ENCODE data around the gene PRKCQ. TPM values are rescaled to one million over a fixed set of nuclear protein-coding genes. Genes with fewer than 3 reads are reported as not detected.

PRKCQ gene
- total RNA-seq, 1 experiment from 2014 or later: 4.0 TPM

DNA sequence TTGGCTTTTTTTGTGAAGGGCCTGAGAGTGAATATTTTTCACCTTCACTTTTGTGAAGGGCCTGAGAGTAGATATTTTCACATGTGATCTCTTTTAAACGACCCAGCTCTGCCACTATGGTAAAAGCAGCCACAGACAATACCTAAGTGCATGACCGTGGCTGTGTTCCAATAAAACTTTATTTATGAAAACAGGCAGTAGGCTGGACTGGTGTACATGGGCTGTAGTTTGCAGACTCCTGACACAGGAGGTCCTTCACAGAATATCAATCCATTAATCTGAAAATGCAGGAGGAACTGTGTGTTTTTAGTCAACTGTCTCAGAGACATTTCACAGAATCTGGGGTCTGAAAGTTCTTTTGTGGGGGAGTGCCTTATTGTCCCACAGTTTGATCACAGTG is 186.9 kb downstream of the PRKCQ start:
- no peak for DNase-seq
- H3K27me3 ChIP-seq (ENCODE audit: insufficient read depth, low read depth): no peaks in the 10 kb centered on the region
- no TSS peak for BruUV-seq (replicated peaks)
- POLR2A ChIA-PET (ENCODE audit: unreplicated experiment): no interaction called here
- no peak overlapping the region for H3K4me2 ChIP-seq
- H3K27ac ChIP-seq: no peak overlapping the region
- TF ChIP-seq EZH2 (IDR thresholded peaks at IDR 0.05; ENCODE audit: low read depth): no peak
- TF ChIP-seq, protein P1, sequence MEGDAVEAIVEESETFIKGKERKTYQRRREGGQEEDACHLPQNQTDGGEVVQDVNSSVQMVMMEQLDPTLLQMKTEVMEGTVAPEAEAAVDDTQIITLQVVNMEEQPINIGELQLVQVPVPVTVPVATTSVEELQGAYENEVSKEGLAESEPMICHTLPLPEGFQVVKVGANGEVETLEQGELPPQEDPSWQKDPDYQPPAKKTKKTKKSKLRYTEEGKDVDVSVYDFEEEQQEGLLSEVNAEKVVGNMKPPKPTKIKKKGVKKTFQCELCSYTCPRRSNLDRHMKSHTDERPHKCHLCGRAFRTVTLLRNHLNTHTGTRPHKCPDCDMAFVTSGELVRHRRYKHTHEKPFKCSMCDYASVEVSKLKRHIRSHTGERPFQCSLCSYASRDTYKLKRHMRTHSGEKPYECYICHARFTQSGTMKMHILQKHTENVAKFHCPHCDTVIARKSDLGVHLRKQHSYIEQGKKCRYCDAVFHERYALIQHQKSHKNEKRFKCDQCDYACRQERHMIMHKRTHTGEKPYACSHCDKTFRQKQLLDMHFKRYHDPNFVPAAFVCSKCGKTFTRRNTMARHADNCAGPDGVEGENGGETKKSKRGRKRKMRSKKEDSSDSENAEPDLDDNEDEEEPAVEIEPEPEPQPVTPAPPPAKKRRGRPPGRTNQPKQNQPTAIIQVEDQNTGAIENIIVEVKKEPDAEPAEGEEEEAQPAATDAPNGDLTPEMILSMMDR (conservative IDR thresholded peaks at IDR 0.05): no peak
- H3F3A ChIP-seq (ENCODE audit: insufficient read depth, low read depth): no peaks in the 10 kb centered on the region
- H2AFZ ChIP-seq: no peak overlapping the region
- H3K9me3 ChIP-seq (ENCODE audit: insufficient read depth, low read depth): no peaks in the 10 kb centered on the region
- no peaks in the 10 kb centered on the region for H4K20me1 ChIP-seq (ENCODE audit: insufficient read depth)
- H3K4me1 ChIP-seq (replicated peaks; ENCODE audit: insufficient read depth): no peaks in the 10 kb centered on the region
- H3K9me2 ChIP-seq (ENCODE audit: insufficient read depth): no peaks in the 10 kb centered on the region
- intact Hi-C loops (cut with micrococcal nuclease; ENCODE audit: unreplicated experiment): no loop called here
- H3K36me3 ChIP-seq (ENCODE audit: low read depth): no peaks in the 10 kb centered on the region
- CTCF ChIA-PET: no interaction called here
- no peak overlapping the region for H3K4me3 ChIP-seq
- H3K79me2 ChIP-seq (ENCODE audit: low read depth): no peaks in the 10 kb centered on the region

DNA sequence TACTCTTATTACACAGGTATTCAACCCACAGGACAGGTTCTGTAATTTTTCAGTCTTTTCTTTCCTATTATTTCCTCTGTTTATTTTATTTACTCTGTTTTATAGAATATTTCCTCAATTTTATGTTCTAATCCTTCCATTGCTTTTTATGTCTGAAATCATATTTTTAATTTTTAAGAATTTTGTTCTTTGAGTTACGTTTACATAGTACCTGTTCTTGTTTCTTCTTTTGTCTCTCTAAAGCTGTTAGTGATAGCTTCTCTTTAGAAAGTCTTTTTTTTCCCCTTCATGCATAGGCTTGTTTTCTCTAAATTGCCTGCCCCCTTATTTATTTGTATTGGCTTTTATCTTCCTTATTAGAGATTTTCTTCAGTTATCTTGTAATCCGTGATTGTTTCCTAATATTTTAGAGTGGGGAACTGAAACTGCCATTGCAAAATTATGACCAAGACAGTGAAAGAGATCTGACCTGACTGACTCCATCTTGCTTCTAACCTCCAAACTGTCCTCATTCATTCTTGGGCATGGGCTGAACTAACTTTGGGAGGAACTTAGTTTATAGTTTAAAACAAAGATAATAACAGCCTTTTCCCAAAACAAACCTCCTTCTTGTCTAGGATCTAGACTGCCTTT is 189.7 kb downstream of the PRKCQ start:
- no peaks in the 10 kb centered on the region for H3K79me2 ChIP-seq (ENCODE audit: low read depth)
- TF ChIP-seq EZH2 (IDR thresholded peaks at IDR 0.05; ENCODE audit: low read depth): no peak
- TF ChIP-seq, protein P1 (conservative IDR thresholded peaks at IDR 0.05): no peak
- DNase-seq: no peak
- no peaks in the 10 kb centered on the region for H3K9me3 ChIP-seq (ENCODE audit: insufficient read depth, low read depth)
- no peaks in the 10 kb centered on the region for H3K36me3 ChIP-seq (ENCODE audit: low read depth)
- no peak overlapping the region for H3K27ac ChIP-seq
- no peak overlapping the region for H3K4me2 ChIP-seq
- CTCF ChIA-PET: interaction anchor here (0.6 kb wide), 1 partner anchor 41 kb away, joined by 4 read pairs; no protein-coding TSS in a partner anchor
- BruUV-seq (replicated peaks): no TSS peak
- POLR2A ChIA-PET (ENCODE audit: unreplicated experiment): no interaction called here
- H4K20me1 ChIP-seq (ENCODE audit: insufficient read depth): no peaks in the 10 kb centered on the region
- H3K27me3 ChIP-seq (ENCODE audit: insufficient read depth, low read depth): no peaks in the 10 kb centered on the region
- H3K4me3 ChIP-seq: no peak overlapping the region
- no peaks in the 10 kb centered on the region for H3K4me1 ChIP-seq (replicated peaks; ENCODE audit: insufficient read depth)
- intact Hi-C loops (cut with micrococcal nuclease; ENCODE audit: unreplicated experiment): no loop called here
- H3F3A ChIP-seq (ENCODE audit: insufficient read depth, low read depth): no peaks in the 10 kb centered on the region
- H3K9me2 ChIP-seq (ENCODE audit: insufficient read depth): no peaks in the 10 kb centered on the region
- no peak overlapping the region for H2AFZ ChIP-seq

DNA sequence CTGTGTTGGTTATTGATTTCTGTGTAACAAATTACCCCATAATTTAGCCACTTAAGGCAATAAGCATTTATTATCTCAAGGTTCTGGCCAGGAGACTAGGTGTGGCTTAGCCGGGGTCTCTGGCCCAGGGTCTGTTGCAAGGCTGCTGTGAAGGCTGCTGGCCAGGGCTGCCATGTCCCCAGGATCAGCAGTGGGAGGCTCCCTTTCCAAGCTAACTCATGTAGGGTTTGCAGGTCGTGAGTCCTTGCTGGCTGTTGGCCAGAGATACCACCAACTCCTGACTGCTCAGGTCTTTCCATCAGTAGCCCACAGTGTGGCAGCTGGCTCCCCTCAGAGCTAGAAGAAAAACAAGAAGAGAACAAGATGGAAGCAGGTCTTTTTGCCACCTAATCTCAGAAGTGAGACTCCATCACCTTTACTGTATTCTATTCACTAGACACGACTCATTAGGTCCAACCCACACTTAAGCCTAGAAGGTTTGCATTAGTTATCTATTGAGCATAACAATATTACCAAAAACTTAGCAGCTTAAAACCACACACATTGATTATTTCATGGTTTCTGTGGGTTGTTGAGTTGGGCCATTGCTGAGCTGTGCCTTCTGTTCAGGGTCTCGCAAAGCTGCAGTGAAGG is 191.7 kb downstream of the PRKCQ start:
- Histone ChIP-seq H3K27ac (no peak overlapping the region), H3K9me2 (ENCODE audit: insufficient read depth) (no peaks in the 10 kb centered on the region), H4K20me1 (ENCODE audit: insufficient read depth) (no peaks in the 10 kb centered on the region), H3K27me3 (ENCODE audit: insufficient read depth, low read depth) (no peaks in the 10 kb centered on the region), H3K4me1 (replicated peaks; ENCODE audit: insufficient read depth) (no peaks in the 10 kb centered on the region), H3K4me3 (no peak overlapping the region), H3K4me2 (no peak overlapping the region), H3K9me3 (ENCODE audit: insufficient read depth, low read depth) (no peaks in the 10 kb centered on the region), H3K79me2 (ENCODE audit: low read depth) (no peaks in the 10 kb centered on the region), H3K36me3 (ENCODE audit: low read depth) (no peaks in the 10 kb centered on the region), H2AFZ (no peak overlapping the region), H3F3A (ENCODE audit: insufficient read depth, low read depth) (no peaks in the 10 kb centered on the region)
- no TSS peak for BruUV-seq (replicated peaks)
- ChIA-PET POLR2A (ENCODE audit: unreplicated experiment) (interaction anchor here (0.6 kb wide), 1 partner anchor 254 kb away, joined by 3 read pairs; no protein-coding TSS in a partner anchor), CTCF (no interaction called here)
- no peak for DNase-seq
- TF ChIP-seq, protein P1 (conservative IDR thresholded peaks at IDR 0.05): no peak
- no peak for TF ChIP-seq EZH2 (IDR thresholded peaks at IDR 0.05; ENCODE audit: low read depth)
- intact Hi-C loops (cut with micrococcal nuclease; ENCODE audit: unreplicated experiment): no loop called here
